ENCODE results near the gene ASGR1.
"Not testable (repeated sequence)": the region's sequence is repeated elsewhere in the genome, so short reads cannot be mapped to it uniquely, and the experiment has no call there.

The ASGR1 gene

DNA sequence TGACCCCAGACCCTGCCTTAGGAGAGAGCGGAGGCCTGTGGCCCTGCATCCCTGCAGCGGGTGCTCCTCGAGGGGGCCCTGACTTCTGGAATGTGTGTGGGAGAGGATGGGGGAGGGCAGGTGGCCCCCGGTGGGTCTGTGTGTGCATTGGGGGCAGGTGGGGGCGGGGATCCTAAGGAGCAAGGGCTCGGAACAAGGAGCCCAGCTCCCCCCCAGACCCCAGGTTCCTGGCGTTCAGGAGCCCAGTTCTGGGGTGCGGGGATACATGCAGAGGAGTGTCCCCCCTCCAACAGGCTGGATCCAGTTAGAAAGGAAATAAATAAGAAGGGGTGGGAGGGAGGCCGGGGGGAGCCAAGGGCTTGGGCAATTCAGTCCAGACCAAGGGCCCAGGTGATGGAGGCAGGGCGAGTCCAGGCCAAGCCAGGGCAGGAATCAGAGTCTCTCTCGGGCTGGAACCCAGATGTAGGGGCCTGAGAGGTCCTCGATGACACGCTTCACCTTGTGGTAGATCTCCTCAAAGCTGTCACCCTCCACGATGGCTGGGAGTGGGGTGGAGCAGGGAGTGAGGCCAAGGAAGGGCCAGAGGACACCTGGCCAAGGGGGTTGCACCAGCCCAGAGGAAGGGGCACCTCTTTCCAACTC lies 11.2 kb upstream of the ASGR1 start:
- no peak for DNase-seq

DNA sequence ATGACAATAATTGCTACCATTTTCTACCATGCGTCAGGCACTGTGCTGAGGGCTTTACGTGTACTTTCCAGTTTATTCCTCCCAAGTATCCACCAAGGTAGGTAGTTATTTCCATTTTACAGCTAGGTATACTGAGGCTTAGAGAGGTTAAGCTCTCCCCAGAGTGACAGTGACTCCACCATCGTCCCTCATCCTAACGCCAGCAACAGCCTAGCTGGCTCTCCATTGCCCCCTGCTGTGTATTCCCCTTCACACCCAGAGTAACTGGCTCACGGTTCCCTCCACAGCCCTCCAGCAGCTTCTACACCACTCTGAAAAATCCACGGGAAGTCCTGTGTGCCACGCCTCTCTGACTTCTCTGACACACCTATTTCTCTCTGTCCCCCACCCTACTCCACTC lies 7.1 kb upstream of the ASGR1 start:
- DNase-seq: no peak

DNA sequence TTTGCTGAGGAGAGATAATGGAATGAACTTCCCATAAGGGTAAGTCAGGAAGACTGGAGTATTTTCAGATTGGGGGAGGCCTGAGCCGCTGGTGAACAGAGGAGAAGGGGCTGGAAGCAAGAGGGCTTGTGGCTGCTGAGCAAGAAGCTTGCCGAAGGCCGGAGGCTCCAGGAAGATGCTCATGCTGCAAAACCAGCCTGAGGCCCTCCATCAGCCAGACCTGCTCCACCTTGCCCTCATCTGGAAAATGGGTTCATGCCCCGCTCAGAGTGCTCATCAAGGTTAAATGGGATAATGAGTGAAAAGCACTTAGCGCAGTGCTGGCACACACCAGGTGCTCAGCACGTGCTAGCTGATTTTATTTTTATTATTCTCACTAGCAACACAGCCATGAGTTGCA lies 5.5 kb upstream of the ASGR1 start:
- DNase-seq: no peak

DNA sequence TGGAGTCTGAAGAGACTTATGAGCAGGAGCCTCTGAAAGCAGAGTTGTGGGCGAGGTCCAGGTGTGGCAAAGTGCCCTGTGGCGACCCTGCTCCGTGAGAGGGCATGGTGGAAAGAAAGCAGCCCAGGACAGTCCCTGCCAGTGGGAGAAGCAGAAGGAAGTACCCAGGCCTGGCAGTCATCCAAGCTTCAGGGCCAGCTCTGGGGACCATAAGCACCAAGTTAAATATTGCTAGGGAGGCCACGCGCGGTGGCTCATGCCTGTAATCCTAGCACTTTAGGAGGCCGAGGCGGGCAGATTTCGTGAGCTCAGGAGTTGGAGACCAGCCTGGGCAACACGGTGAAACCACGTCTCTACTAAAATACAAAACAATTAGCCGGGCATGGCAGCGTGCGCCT lies 4.9 kb upstream of the ASGR1 start:
- peak; percentile 2 to 3 for DNase-seq

DNA sequence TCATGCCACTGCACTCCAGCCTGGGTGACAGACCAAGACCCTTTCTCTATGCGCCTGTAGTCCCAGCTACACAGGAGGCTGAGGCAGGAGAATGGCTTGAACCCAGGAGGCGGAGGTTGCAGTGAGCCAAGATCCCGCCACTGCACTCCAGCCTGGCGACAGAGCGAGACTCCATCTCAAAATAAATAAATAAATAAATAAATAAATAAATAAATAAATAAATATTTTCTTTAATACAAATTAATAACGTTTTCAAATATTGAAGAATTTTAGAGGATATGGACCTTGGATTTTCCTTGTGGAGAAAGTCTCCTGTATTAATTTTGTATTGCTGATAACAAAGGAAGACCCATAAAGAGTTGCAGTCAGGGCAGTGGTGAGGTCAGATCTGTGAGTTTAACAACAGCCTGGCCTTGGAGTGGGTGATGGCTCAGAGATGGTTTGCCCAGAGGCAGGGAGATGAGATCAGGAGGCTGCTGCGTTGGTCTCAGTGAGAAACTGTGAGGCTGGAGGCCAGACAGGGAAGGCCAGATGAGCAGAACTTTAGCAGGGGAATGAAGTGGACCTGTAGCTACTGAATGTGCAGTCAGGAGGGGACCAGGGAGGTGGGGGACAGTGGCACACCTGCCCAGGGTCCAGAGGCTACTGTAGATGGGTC lies 4.4 kb upstream of the ASGR1 start:
- no peak for DNase-seq

DNA sequence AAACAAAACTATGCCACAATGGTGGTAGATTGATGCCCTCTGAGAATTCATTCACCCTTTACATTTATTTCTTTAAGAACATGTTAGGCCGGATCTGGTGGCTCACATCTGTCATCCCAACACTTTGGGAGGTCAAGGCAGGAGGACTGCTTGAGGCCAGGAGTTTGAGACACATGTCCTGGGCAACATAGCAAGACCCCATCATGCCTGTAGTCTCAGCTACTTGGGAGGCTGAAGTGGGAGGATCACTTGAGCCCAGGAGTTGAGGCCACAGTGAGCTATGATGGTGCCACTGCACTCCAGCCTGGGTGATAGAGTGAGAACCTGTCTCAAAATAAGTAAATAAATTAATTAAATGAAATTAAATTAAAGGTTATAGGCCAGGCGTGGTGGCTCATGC lies 2.9 kb upstream of the ASGR1 start:
- not testable (repeated sequence) for DNase-seq

DNA sequence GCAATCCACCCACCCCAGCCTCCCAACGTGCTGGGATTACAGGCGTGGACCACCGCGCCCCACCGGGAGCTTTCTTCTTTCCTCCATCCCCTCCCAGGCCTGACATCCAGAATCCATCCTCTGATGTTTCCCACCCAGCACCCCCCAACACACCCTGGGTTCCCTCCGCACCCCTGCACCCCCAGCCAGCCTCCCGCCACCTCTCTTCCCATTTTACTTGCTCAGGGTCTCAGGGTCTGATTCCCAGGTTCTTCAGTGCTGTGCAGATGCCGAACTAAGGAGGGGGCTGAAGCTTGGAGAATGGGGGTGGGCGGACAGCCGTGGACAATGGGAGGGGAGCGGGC lies 225 bp downstream of the ASGR1 start:
- DNase-seq: no peak

DNA sequence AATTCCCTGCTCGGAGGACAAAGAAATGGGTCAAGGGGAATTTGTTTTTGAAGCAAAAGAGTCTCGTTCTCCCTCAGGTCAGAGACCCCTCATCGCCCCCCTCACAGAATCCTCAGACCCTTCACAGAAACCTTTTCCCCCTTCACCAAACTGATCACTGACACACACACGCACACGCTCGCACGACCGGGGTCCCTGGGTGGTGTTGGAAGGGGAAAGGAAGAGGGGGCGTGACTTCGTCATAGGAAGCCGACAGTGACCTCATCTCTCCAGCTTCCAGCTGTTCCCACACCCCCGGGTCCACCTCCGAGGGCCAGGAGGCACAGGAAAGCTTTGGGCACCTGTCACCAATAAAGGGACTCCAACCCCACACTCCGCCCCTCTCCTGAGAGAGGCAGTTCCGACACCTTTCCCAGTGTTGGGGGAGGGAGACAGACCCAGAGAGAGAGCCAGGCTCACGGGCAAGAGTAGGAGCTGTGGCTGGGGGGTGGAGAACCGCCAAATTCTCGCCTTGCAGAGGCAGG lies 1.2 kb downstream of the ASGR1 start:
- peak in 1 of 2 experiments; percentile 21 for DNase-seq

DNA sequence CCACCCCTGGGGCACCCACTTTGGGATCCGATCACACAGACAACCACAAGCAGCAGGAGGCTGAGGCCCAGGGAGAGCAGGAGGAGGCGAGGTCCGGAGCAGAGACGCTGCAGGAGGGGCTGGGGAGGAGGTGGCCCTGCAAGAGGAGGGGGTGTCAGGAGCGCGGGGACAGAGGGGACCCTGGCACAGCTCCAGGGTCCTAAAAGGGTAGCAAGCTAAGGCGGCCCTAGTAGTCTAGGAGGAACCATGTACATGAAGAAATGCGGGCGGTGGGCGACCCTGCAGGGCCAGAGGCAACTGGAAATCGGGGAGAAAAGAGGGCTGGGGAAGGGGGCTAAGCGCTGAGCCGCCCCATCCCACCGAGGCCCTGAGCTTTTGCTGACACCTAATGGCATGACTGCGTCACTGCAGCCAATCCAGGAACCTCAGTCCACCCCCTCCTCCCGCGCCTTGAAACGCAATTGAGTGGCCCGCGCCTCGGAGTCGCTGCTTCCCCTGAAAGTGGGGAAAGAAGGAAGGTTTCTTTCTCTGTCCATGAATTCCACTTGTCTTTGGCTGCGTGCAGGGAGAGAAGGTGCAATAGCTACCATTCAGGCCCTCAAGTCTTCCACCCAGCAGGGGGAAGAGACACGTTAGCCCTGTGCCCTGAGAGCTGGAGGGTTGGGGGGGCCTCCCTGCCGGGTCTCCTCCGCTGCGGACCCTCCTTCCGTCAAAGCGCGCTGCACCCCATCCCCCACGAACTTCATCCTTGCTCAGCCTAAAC lies 1.8 kb downstream of the ASGR1 start:
- peak; percentile 16 to 25 for DNase-seq

DNA sequence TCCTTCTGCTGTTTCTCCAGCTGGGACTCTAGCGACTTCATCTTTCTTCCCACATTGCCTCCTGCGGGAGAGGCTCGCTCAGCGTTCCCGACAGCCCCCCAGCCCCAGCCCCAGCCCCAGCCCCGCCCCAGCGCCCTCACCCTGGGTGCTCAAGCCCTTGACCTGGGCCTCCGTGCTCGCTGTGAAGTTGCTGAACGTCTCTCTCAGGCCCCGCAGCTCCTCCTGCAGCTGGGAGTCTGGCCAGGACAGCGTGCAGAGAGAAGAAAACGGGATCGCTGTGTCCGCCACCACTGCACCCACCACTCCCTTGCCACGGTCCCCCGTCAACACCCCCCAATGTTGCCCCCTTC lies 2.4 kb downstream of the ASGR1 start:
- no peak for DNase-seq

DNA sequence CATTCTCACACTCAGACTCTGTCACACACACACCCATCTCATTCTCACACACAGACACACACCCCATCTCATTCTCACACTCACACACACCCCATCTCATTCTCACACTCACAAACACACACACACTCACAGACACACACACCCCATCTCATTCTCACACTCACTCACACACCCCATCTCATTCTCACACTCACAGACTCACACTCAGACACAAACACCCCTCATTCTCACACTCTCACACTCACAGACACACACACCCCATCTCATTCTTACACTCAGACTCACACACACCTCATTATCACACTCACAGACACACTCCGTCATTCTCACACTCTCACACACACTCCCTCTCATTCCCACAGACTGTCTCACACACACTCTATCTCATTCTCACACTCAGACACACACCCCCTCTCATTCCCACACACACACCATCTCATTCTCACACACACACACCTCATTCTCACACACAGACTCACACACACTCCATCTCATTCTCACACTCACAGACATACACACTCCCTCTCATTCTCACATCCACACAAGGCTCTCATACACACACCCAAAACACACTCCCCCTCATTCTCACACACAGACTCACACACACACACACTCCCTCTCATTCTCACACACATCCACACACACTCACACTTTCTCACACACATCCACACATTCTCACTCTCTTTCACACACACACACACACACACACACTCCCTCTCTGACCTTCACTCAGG lies 2.9 kb downstream of the ASGR1 start:
- DNase-seq: no peak

DNA sequence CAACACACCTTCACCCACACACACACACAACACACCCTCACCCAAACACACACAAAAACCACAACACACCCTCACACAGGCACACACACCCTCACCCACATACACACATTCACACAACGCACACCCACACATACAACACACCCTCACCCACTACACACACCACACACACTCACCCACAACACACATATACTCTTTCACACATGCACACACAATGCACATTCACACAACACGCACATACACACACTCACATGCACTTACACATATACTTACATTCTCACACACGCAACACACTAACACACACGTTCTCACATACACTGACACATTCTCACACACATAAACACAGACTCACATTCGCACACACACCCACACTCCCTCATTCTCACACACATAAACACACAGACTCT lies 3.8 kb downstream of the ASGR1 start:
- no peak for DNase-seq

DNA sequence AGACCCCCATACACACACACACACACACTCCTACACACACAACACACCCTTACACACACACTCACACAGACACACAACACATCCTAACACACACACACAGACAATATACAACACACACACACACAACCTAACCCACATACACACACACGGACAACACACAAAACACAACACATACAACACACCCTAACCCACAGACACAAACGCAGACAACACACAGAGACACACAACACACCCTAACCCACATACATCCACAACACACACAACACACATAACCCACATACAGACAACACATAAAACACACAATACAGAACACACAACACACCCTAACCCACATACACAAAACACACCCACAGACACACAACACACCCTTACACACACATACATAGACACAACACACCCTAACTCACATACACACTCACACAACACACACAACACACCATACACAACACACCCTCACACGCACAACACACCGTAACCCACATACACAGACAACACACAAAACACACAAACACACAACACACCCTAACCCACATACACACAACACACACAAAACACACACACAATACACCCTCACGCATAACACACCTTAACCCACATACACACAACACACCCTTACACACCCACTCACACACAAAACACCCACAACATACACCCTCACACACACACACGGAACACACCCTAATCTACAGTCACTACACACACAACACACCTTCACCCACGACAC lies 4.4 kb downstream of the ASGR1 start:
- no peak for DNase-seq

DNA sequence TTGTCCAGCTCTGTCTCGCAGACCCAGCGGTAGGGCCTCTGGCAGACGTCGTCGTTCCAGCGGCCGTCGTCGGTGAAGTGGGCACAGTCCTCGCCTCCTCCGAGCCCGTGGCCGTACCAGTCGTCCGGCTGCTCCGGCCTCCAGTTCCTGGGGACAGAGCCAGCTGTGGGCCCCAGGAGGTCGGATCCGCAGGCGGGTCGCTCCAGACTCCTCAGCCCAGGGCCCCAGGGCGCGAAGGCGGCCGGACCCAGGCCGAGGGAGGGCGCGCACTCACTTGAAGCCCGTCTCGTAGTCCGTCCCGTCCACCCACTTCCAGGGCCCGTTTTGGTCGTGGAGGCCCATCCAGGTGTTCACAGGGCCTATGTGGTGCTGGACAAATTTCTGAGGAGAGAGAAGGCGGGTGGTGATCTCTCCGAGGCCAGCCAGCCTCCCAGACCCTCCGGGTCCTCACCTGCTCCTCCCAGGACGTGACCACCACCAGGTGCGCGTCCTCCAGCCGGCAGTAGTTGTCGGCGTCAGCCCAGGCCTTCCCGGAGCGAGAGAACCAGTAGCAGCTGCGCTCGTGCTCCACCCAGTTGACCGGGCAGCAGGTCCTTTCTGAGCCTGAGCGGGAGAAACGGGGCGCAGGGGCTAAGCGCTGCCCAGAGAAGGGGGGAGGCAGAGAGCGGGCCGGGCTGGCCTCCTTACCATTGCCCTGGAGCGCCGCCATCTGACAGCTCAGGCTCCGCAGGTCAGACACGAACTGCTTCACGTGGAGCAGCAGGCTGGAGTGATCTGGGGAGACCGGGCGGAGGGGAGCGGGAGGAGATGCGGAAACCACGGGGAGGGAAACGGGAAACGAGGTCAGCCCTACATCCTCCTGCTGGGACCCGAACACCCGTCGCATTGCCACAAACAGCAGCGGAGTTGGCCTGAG lies 5.2 kb downstream of the ASGR1 start:
- DNase-seq: no peak

DNA sequence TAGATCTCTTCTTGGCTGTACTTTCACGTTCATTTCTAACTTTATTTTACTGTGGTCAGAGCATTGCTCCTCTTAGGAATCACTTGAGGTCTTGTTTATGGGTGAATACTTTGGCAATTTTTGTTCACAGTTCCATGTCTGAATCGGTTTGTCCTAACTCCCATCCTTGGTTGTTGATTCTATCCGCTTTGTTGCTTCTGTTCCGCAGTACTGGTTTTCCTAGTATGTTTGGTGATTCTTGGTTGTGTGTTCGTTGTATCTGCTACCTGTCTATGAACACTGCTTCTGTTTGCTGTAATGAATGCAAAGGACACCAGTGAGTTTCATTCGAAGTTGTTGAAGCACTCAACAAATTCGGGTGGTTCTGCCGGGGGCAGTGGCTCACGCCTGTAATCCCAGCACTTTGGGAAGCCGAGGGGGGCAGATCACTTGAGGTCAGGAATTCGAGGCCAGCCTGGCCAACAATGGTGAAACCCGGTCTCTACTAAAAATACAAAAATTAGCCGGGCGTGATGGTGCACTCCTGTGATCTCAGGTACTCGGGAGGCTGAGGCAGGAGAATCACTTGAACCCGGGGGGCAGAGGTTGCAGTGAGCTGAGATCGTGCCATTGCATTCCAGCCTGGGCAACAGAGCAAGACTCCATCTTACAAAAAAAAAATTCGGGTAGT lies 6.5 kb downstream of the ASGR1 start:
- not testable (repeated sequence) for DNase-seq

DNA sequence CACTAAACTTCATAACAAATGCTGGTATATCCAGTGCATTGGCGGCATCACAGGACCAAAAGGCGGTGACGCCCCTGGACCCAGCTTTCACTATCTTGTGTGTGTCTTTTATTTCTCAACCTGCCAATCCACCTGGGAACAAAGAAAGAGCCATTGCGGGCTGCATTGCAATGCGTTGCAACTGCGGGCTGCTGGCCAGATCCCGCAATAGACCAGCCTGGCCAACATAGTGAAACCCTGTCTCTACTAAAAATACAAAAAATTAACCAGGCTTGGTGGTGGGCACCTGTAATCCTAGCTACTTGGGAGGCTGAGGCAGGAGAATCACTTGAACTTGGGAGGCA lies 9.6 kb downstream of the ASGR1 start:
- not testable (repeated sequence) for DNase-seq

DNA sequence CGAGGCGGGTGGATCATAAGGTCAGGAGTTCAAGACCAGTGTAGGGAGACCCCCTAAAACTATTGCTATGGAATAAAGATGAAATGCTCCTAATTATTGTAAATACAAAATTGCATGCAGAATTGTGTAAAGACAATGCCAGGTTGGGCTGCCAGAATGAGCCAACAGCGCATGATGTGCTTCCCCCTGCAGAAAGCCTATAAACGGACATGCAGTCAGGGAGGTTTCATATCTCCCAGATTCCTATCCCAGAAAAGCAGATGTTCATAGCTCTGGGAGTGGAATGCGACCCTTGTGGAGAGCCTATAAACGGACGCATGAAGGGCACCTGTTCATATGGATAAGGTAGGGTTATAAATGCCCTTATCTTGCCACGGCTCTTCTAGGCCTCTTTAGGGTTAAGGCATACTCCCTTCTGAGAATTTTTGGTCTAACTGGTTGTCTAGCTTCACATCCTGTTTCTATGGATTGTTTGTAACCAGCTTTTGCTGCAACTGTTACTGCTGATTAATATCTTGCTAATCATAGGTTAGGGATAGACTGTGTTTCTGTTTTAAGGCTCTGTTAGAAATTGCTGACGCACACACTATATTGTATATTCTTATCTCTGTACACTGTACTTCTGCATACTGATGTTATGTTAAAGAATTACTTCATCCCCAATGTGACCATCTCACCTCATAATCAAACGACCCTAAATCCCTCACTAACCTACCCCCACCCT lies 10.2 kb downstream of the ASGR1 start:
- DNase-seq: not testable (repeated sequence)

DNA sequence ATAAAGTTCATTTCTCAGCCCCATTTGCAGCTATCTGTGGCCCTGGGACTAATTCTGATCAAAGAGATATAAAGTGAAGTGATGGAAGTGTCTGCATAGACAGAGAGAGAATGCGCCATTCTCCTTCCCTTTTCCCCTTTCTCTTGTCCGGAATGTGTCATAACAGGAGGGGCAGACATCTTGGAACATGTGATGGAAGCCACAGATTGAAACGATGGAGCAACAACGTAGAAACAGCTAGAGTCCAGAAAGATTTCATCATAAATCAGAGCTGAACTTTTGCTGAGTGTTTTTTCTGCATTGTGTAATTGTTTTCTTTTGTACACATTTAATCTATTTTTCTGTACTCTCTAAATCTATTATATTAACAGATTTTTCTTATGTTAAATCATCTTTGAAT lies 11.3 kb downstream of the ASGR1 start:
- DNase-seq: no peak

DNA sequence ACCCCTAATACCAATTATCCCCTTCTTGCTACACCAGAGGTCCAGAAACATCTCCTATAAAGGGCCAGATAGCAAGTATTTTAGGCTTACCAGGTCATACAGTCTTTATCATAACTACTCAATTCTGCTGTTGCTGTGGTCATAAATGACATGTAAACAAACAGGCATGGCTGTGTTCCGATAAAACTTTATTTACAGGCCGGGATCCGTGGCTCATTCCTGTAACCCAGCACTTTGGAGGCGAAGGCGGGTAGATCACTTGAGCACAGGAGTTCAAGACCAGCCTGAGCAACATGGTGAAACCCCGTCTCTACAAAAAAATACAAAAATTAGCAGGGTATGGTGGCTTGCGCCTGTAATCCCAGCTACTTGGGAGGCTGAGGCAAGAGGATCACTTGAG lies 12.3 kb downstream of the ASGR1 start:
- no peak for DNase-seq

DNA sequence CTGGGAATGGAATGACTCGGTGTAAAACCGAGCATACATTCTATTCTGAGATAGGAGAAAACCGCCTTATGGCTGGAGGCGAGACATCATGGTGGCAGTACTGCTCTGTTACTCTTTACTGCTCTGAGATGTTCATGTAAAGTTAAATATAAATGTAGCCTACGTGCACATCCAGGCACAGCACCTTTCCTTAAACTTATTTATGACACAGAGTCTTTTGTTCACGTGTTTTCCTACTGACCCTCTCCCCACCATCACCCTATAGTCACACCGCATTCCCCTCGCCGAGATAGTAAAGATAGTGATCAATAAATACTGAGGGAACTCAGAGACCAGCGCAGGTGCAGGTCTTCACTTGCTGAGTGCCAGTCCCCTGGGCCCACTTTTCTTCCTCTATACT lies 19.6 kb downstream of the ASGR1 start:
- not testable (repeated sequence) for DNase-seq

Measured in NCI-H2081 (cell line).